Endodermal cell (in vitro differentiated cells): ENCODE data around the gene EPHA1. TPM values are rescaled to one million over a fixed set of nuclear protein-coding genes. Genes with fewer than 3 reads are reported as not detected.
A peak's percentile ranks its signal among the peaks of the same experiment; 100 is the strongest.

Source experiments
- DNase-seq: peaks from one replicate; pipeline ENCODE4 v3.0.0-alpha.2; 2017
- H3K27ac ChIP-seq: 2 replicates; pipeline ENCODE4 v1.5.1; 2013; ENCODE audit warnings: mild to moderate bottlenecking, low read depth, low read length, moderate library complexity
- H3K27me3 ChIP-seq: 2 replicates; pipeline ENCODE4 v1.6.1; 2013; ENCODE audit warnings: mild to moderate bottlenecking, low read length, moderate library complexity; ENCODE audit not compliant: insufficient read depth, control insufficient read depth, poor library complexity, severe bottlenecking
- H3K36me3 ChIP-seq: 2 replicates; pipeline ENCODE4 v1.7.0; 2013; ENCODE audit warnings: mild to moderate bottlenecking, low read length, moderate library complexity; ENCODE audit not compliant: control insufficient read depth, insufficient read depth
- H3K4me1 ChIP-seq: one replicate; pipeline ENCODE4 v1.7.0; 2013; ENCODE audit warnings: low read length; ENCODE audit not compliant: control insufficient read depth, insufficient read depth
- H3K4me3 ChIP-seq: 2 replicates; pipeline ENCODE4 v1.5.1; 2013; ENCODE audit warnings: mild to moderate bottlenecking, low read length, moderate library complexity
- H3K9ac ChIP-seq: 2 replicates; pipeline ENCODE4 v1.6.1; 2013; ENCODE audit warnings: mild to moderate bottlenecking, low read length, moderate library complexity; ENCODE audit not compliant: poor library complexity, severe bottlenecking; ENCODE audit errors: extremely low read depth
- H3K9me3 ChIP-seq: 2 replicates; pipeline ENCODE4 v1.6.1; 2013; ENCODE audit warnings: mild to moderate bottlenecking, low read length, moderate library complexity; ENCODE audit not compliant: control insufficient read depth
- H3K27ac Mint-ChIP-seq: 2 replicates; pipeline ENCODE4 v1.8.0; 2020; ENCODE audit warnings: mixed read lengths
- H3K27me3 Mint-ChIP-seq: 2 replicates; pipeline ENCODE4 v1.8.0; 2021; ENCODE audit warnings: mild to moderate bottlenecking, mixed read lengths; ENCODE audit not compliant: insufficient read depth
- H3K36me3 Mint-ChIP-seq: 2 replicates; pipeline ENCODE4 v1.8.0; 2020; ENCODE audit warnings: low read depth, mixed read lengths
- H3K4me1 Mint-ChIP-seq: 2 replicates; pipeline ENCODE4 v1.8.0; 2020; ENCODE audit warnings: mixed read lengths
- H3K4me3 Mint-ChIP-seq: 2 replicates; pipeline ENCODE4 v1.8.0; 2020; ENCODE audit warnings: mild to moderate bottlenecking, moderate library complexity, mixed read lengths
- H3K9me3 Mint-ChIP-seq: 2 replicates; pipeline ENCODE4 v1.8.0; 2020; ENCODE audit warnings: mild to moderate bottlenecking, mixed read lengths
- WGBS, 2 experiments: methylation state at CpG; one replicate each; pipeline versions ENCODE4 v1.1.5 to v1.1.7; 2013; ENCODE audit warnings: missing lambda C conversion rate in 2 of 2, mixed read lengths in 1 of 2; ENCODE audit not compliant: insufficient coverage in 1 of 2, insufficient read length in 1 of 2; 5-methylcytosine and 5-hydroxymethylcytosine counted together
- total RNA-seq, 2 donors: library from RNA; stranded (reverse); fragmentation: NEBNext Ultra II Directional in 1 of 2; extraction: Animal tissue kit (Norgen Biotek cat#: 25700) in 1 of 2; gene quantifications; 2 replicates in 1 of 2; 3 replicates in 1 of 2; pipeline ENCODE4 v1.2.1, GENCODE V29; 2021
- TF ChIP-seq, protein P1 (sequence below): fragments of 200-600 bp; sonication (generic); conservative IDR thresholded peaks from 2 replicates; pipeline ENCODE4 v1.5.0; 2021; ENCODE audit warnings: antibody characterized with exemption, mild to moderate bottlenecking

EPHA1 gene
- total RNA-seq, 2 donors from 2014 or later = 70.0 to 103 TPM

DNA sequence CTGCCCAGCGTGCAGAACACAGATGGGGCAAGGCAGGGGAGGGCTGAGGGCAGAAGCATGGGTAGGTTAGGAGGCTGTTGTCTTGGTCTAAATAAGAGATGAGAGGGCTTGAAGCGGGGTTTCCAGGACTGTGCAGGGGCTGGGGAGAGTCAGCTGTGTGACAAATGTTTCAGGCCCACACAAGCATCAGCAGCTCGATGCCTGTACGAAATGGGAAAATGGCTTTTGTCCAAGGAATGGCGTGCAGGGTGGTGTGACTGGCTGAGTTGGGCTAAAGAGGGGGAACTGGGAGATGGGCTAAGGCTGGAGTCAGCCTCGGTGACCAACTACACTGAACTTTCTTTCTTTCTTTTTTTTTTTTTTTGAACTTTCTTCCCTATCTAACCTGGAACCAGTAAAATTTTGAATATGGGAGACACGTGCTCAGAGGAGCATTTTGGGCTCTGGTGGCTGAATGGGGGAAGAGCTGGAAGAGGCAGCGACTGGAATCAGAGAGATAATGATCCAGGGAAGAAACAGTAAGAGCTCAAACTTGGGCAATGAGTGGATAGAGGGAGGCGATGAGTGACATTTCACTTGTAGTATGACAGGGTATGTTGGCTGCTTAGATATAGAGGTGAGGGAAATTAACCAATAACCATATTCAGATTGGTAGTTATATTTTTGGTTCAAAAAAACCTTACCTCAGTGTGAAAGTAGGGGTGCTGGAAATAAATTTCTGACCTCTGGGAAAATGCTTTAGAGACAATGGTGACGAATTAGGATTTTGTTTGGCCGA lies 10.2 kb upstream of the EPHA1 start:
- peaks cover 12% of the 10 kb centered on the region for H3K36me3 Mint-ChIP-seq
- no peak overlapping the region for H3K27ac Mint-ChIP-seq
- no peaks in the 10 kb centered on the region for H3K27me3 ChIP-seq
- peaks cover 18% of the 10 kb centered on the region for H3K9me3 ChIP-seq
- no peak overlapping the region for H3K4me3 ChIP-seq
- H3K4me1 ChIP-seq = no peaks in the 10 kb centered on the region
- TF ChIP-seq, protein P1, sequence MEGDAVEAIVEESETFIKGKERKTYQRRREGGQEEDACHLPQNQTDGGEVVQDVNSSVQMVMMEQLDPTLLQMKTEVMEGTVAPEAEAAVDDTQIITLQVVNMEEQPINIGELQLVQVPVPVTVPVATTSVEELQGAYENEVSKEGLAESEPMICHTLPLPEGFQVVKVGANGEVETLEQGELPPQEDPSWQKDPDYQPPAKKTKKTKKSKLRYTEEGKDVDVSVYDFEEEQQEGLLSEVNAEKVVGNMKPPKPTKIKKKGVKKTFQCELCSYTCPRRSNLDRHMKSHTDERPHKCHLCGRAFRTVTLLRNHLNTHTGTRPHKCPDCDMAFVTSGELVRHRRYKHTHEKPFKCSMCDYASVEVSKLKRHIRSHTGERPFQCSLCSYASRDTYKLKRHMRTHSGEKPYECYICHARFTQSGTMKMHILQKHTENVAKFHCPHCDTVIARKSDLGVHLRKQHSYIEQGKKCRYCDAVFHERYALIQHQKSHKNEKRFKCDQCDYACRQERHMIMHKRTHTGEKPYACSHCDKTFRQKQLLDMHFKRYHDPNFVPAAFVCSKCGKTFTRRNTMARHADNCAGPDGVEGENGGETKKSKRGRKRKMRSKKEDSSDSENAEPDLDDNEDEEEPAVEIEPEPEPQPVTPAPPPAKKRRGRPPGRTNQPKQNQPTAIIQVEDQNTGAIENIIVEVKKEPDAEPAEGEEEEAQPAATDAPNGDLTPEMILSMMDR = no peak
- no peak overlapping the region for H3K27ac ChIP-seq
- H3K27me3 Mint-ChIP-seq = no peaks in the 10 kb centered on the region
- H3K4me3 Mint-ChIP-seq = no peak overlapping the region
- no peaks in the 10 kb centered on the region for H3K36me3 ChIP-seq
- H3K9me3 Mint-ChIP-seq = peaks cover 24% of the 10 kb centered on the region
- H3K9ac ChIP-seq = no peak overlapping the region
- 90% methylated on average over 10 of the region's 11 CpGs for whole genome bisulfite sequencing, 2 experiments
- DNase-seq = no peak
- peaks cover 5% of the 10 kb centered on the region for H3K4me1 Mint-ChIP-seq

DNA sequence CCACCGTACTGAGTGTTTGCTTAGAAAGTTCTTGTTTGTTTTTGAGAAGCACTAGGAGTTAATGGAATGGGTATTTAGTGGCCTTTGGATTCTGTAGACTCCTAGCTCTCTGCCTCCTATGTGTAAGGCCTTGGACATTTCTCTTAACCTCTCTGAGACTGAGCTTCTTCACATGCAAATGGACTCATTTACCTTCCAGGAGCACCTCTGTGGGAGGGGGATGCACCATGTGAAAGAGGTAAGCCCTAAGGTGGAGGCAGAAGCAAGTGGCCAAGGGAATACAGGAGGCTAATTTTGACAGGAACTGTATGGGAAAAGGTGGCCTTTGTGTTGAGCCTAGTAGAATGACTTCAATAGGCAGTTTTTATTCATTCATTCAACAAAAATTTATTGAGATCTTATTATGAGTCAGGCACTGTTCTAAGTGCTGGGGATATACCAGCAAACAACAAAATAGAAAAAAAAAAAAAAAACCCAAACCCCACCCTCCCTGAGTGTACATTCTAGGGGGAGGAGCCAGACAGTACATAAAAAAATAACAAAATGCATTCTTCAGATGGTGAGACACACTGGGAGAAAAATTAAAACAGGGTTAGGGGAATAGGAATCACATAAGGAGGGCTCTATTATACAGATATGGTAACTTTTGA lies 9.2 kb upstream of the EPHA1 start:
- Histone ChIP-seq H3K27me3 (no peaks in the 10 kb centered on the region), H3K9me3 (peaks cover 18% of the 10 kb centered on the region), H3K36me3 (no peaks in the 10 kb centered on the region), H3K9ac (no peak overlapping the region), H3K4me1 (no peaks in the 10 kb centered on the region), H3K4me3 (no peak overlapping the region), H3K27ac (no peak overlapping the region)
- Mint-ChIP-seq H3K4me1 (peaks cover 13% of the 10 kb centered on the region), H3K36me3 (peaks cover 9% of the 10 kb centered on the region), H3K27me3 (no peaks in the 10 kb centered on the region), H3K4me3 (no peak overlapping the region), H3K9me3 (peaks cover 16% of the 10 kb centered on the region), H3K27ac (no peak overlapping the region)
- 67% methylated on average over 1 of the region's 1 CpG; no CpG with 5 or more reads in 1 of the 2 experiments for WGBS, 2 experiments
- TF ChIP-seq, protein P1 = no peak
- no peak for DNase-seq

DNA sequence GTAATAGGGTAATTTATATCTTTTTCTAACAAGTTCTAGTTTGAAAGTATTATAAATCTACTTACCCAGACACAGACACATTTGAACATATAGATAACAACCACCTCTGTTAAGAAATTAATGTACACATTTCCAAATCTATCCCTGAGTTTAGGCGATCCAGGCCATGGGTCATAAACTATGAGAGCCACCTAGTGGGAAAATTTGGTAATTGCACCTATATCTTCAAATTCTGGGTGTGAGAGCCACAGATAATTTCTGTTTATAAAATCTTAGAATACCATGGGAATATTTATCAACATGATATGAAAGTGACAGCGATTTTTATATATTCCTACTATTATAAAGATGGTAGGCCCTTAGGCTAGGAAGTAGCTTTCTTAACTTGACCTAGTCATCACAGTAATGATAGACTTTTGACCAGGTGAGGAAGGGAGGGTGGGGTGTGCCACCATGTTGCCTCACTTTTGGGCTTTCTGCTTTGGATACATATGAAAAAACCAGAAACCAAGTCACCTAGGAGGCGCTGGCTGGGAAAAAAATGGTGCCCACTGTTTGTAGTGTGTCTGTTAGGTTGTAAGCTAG lies 8.0 kb upstream of the EPHA1 start:
- no peak overlapping the region for H3K4me3 Mint-ChIP-seq
- peaks cover 13% of the 10 kb centered on the region for H3K9me3 Mint-ChIP-seq
- Histone ChIP-seq H3K4me1 (no peaks in the 10 kb centered on the region), H3K9ac (no peak overlapping the region), H3K27ac (no peak overlapping the region), H3K4me3 (no peak overlapping the region), H3K9me3 (peaks cover 16% of the 10 kb centered on the region), H3K36me3 (no peaks in the 10 kb centered on the region), H3K27me3 (no peaks in the 10 kb centered on the region)
- WGBS, 2 experiments = 32 to 100% methylated on average over 1 to 3 of the region's 3 CpGs
- H3K27ac Mint-ChIP-seq = no peak overlapping the region
- no peak for DNase-seq
- peaks cover 23% of the 10 kb centered on the region for H3K4me1 Mint-ChIP-seq
- peaks cover 7% of the 10 kb centered on the region for H3K36me3 Mint-ChIP-seq
- no peaks in the 10 kb centered on the region for H3K27me3 Mint-ChIP-seq
- TF ChIP-seq, protein P1 = peak; percentile 88
